Natural killer cell (primary cell): ENCODE results near the gene HCAR1. TPM values are rescaled to one million over a fixed set of nuclear protein-coding genes. Genes with fewer than 3 reads are reported as not detected.
A peak's percentile ranks its signal among the peaks of the same experiment; 100 is the strongest.
"Not testable (repeated sequence)": the region's sequence is repeated elsewhere in the genome, so short reads cannot be mapped to it uniquely, and the experiment has no call there.

Source experiments
- ATAC-seq, 3 donors: fragments of 150-1000 bp in 2 of 3; fragments of 200-7000 bp in 1 of 3; cut with Tn5 transposase; 1 replicate in 1 of 3; 2 replicates in 2 of 3; pipeline ENCODE4 v1.10.0; 2021; ENCODE audit warnings: mild to moderate bottlenecking in 2 of 3, moderate library complexity in 2 of 3
- DNase-seq, 2 donors: peaks; one replicate each; pipeline versions ENCODE4 v3.0.0 to v3.0.0-alpha.2; 2013 to 2021; ENCODE audit warnings: mixed read lengths in 1 of 2
- H3K27ac ChIP-seq: one replicate; pipeline ENCODE4 v1.5.1; 2013; ENCODE audit warnings: mild to moderate bottlenecking, low read length
- H3K27me3 ChIP-seq: one replicate; pipeline ENCODE4 v1.6.1; 2013; ENCODE audit warnings: low read length; ENCODE audit not compliant: control insufficient read depth, insufficient read depth
- H3K36me3 ChIP-seq: one replicate; pipeline ENCODE4 v1.6.1; 2013; ENCODE audit warnings: low read length; ENCODE audit not compliant: control insufficient read depth, insufficient read depth
- H3K4me1 ChIP-seq: one replicate; pipeline ENCODE4 v1.6.1; 2013; ENCODE audit warnings: low read length; ENCODE audit not compliant: control insufficient read depth, insufficient read depth
- H3K4me3 ChIP-seq: one replicate; pipeline ENCODE4 v1.5.1; 2013; ENCODE audit warnings: low read length
- H3K9me3 ChIP-seq: one replicate; pipeline ENCODE4 v1.6.1; 2013; ENCODE audit warnings: low read length; ENCODE audit not compliant: control insufficient read depth, insufficient read depth
- H3K27ac Mint-ChIP-seq, 2 donors: one replicate each; pipeline ENCODE4 v1.8.0; 2022; ENCODE audit warnings: mild to moderate bottlenecking in 2 of 2, mixed read lengths in 2 of 2, moderate library complexity in 1 of 2
- H3K27me3 Mint-ChIP-seq, 2 donors: one replicate each; pipeline ENCODE4 v1.8.0; 2022; ENCODE audit warnings: low read depth in 2 of 2, mixed read lengths in 2 of 2
- H3K36me3 Mint-ChIP-seq: one replicate; pipeline ENCODE4 v1.8.0; 2022; ENCODE audit warnings: mixed read lengths
- H3K4me1 Mint-ChIP-seq, 2 donors: one replicate each; pipeline ENCODE4 v1.8.0; 2022; ENCODE audit warnings: mixed read lengths in 2 of 2
- H3K4me3 Mint-ChIP-seq: one replicate; pipeline ENCODE4 v1.8.0; 2022; ENCODE audit warnings: mild to moderate bottlenecking, moderate library complexity, mixed read lengths
- H3K9me3 Mint-ChIP-seq, 2 donors: one replicate each; pipeline ENCODE4 v1.8.0; 2022; ENCODE audit warnings: mixed read lengths in 2 of 2
- WGBS: methylation state at CpG from one replicate; pipeline ENCODE4 v1.1.7; 2013; ENCODE audit warnings: missing lambda C conversion rate; ENCODE audit not compliant: insufficient coverage; 5-methylcytosine and 5-hydroxymethylcytosine counted together
- intact Hi-C: fragments of 100-400 bp; cut with micrococcal nuclease; formaldehyde crosslinking; loops from one replicate; pipeline ENCODE4 v1.14.2; 2022
- total RNA-seq, 4 donors: library from RNA; stranded (reverse); fragments of 120-200 nt in 1 of 4; gene quantifications; one replicate each; pipeline versions ENCODE4 v1.2.3 to v1.2.4, GENCODE V29; 2013 to 2022
- TF ChIP-seq, protein P1 (sequence below): fragments of 200-600 bp; IDR thresholded peaks from one replicate; pipeline ENCODE4 v1.8.0; 2022; ENCODE audit warnings: antibody characterized with exemption

HCAR1 gene
- total RNA-seq, 3 donors from 2014 or later (not counting 1 experiment from before 2014, with no cell fraction given) = 0.15 TPM; not detected in 2

DNA sequence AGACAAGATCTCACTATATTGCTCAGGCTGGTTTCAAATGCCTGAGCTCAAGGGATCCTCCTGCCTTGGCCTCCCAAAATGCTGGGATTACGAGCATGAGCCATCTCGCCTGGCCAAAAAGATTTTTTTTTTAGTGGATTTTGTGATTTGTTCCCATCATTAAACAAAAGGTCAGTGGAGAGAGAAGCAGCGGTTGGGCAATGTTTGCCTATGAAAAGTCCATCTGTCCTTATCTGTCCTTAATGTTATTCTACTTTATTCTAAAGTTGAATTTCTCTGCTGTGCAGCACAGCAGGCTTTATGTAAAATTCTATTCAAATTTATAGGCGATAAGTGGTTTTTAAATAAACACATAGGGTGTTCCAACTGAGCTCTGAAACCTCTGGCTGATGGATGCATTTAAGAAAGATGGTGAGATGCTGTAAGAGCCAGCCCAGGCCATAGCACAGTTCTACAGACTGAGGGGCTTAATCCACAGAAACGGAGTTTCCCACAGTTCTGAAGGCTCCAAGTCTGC, 46.3 kb downstream of the HCAR1 start:
- ATAC-seq (no peak), DNase-seq (no peak)
- no peak overlapping the region for H3K4me3 ChIP-seq
- no peaks in the 10 kb centered on the region for H3K36me3 ChIP-seq
- Mint-ChIP-seq H3K36me3 (no peaks in the 10 kb centered on the region), H3K27ac (no peak overlapping the region), H3K9me3 (no peaks in the 10 kb centered on the region), H3K27me3 (no peaks in the 10 kb centered on the region), H3K4me3 (no peak overlapping the region), H3K4me1 (no peaks in the 10 kb centered on the region)
- no peaks in the 10 kb centered on the region for H3K9me3 ChIP-seq
- TF ChIP-seq, protein P1, sequence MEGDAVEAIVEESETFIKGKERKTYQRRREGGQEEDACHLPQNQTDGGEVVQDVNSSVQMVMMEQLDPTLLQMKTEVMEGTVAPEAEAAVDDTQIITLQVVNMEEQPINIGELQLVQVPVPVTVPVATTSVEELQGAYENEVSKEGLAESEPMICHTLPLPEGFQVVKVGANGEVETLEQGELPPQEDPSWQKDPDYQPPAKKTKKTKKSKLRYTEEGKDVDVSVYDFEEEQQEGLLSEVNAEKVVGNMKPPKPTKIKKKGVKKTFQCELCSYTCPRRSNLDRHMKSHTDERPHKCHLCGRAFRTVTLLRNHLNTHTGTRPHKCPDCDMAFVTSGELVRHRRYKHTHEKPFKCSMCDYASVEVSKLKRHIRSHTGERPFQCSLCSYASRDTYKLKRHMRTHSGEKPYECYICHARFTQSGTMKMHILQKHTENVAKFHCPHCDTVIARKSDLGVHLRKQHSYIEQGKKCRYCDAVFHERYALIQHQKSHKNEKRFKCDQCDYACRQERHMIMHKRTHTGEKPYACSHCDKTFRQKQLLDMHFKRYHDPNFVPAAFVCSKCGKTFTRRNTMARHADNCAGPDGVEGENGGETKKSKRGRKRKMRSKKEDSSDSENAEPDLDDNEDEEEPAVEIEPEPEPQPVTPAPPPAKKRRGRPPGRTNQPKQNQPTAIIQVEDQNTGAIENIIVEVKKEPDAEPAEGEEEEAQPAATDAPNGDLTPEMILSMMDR = no peak
- WGBS = 98% methylated on average over 5 of the region's 5 CpGs
- intact Hi-C loops = no loop called here
- H3K27me3 ChIP-seq = no peaks in the 10 kb centered on the region
- no peak overlapping the region for H3K27ac ChIP-seq
- peaks cover 3% of the 10 kb centered on the region for H3K4me1 ChIP-seq

DNA sequence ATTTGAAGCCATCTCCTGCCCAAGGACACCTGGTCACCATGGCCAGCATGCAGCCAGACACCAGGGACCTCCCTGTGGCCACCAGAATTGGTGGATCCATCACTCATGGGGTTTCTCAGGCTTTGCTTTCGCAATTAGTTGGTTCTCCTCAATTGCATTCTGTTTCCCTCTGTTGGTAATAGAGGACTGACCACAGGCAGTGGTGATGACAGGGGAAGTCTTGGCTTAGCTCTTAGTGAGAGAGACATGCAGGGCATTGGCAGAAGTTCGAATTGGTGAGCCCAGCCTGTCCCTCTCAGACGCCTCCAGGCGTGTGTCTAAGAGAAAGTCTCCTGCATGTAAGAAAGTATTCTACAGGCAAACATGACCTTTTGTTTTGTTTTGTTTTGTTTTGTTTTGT, 48.8 kb downstream of the HCAR1 start:
- Histone ChIP-seq H3K27me3 (no peaks in the 10 kb centered on the region), H3K9me3 (no peaks in the 10 kb centered on the region), H3K36me3 (no peaks in the 10 kb centered on the region), H3K27ac (no peak overlapping the region), H3K4me1 (peaks cover 3% of the 10 kb centered on the region), H3K4me3 (no peak overlapping the region)
- H3K4me3 Mint-ChIP-seq = no peak overlapping the region
- ATAC-seq (peak in 1 of 3 donors; percentile 74), DNase-seq (no peak)
- WGBS = 78% methylated on average over 4 of the region's 4 CpGs
- intact Hi-C loops = no loop called here
- no peaks in the 10 kb centered on the region for H3K9me3 Mint-ChIP-seq
- TF ChIP-seq, protein P1 = no peak
- H3K27me3 Mint-ChIP-seq = peaks cover 0 to 5% of the 10 kb centered on the region in 2 donors
- H3K4me1 Mint-ChIP-seq = no peaks in the 10 kb centered on the region
- no peak overlapping the region for H3K27ac Mint-ChIP-seq
- no peaks in the 10 kb centered on the region for H3K36me3 Mint-ChIP-seq

DNA sequence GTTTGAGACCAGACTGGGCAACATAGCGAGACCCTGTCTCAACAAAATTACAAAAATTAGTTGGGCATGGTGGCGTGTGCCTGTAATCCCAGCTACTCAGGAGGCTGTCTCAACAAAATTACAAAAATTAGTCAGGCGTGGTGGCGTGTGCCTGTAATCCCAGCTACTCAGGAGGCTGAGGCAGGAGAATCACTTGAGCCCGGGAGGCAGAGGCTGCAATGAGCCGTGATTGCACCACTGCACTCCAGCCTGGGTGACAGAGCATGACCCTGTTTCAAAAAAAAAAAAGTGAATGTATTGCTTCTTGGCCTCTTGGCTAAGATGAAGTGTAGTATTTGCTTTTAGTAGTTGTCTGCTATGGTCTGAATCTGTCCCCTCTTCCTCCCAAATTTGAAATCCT, 49.7 kb downstream of the HCAR1 start:
- H3K4me3 Mint-ChIP-seq, H3K27me3 Mint-ChIP-seq, H3K36me3 ChIP-seq, H3K36me3 Mint-ChIP-seq, H3K4me3 ChIP-seq, H3K27me3 ChIP-seq, intact Hi-C loops, H3K27ac Mint-ChIP-seq, H3K4me1 ChIP-seq, H3K4me1 Mint-ChIP-seq, H3K9me3 ChIP-seq, ATAC-seq, DNase-seq, H3K9me3 Mint-ChIP-seq, H3K27ac ChIP-seq: not testable (repeated sequence)
- 95% methylated on average over 6 of the region's 6 CpGs for WGBS

DNA sequence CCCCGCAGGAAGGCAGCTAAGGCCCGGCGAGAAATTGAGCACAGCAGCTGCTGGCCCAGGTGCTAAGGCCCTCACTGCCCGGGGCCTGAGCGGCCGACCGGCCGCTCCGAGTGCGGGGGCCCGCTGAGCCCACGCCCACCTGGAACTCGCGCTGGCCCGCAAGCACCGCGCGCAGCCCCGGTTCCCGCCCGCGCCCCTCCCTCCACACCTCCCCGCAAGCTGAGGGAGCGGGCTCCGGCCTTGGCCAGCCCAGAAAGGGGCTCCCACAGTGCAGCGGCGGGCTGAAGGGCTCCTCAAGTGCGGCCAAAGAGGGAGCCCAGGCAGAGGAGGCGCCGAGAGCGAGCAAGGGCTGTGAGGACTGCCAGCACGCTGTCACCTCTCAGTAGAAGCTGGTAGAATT, 53.9 kb downstream of the HCAR1 start:
- H3K27me3 ChIP-seq, H3K4me3 ChIP-seq, H3K36me3 Mint-ChIP-seq, H3K9me3 Mint-ChIP-seq, H3K4me1 ChIP-seq, DNase-seq, intact Hi-C loops, H3K4me1 Mint-ChIP-seq, H3K27ac Mint-ChIP-seq, H3K9me3 ChIP-seq, ATAC-seq, H3K4me3 Mint-ChIP-seq, H3K27ac ChIP-seq, H3K36me3 ChIP-seq: not testable (repeated sequence)
- 96% methylated on average over 32 of the region's 32 CpGs for WGBS
- H3K27me3 Mint-ChIP-seq = peaks cover 12 to 16% of the 10 kb centered on the region in 2 donors

Other genes with a start within 250 kb of the HCAR1 start
- gene ZCCHC8, start 229.9 kb downstream of the HCAR1 start, total RNA-seq = 10 to 100 TPM; 57.7 to 71.6 (median 66.6) TPM
- 100 to 1,000 TPM; 252 to 310 (median 266) TPM for gene RSRC2, start 203.9 kb downstream of the HCAR1 start, total RNA-seq
- 10 to 100 TPM; 31.3 to 33.8 (median 33.2) TPM for gene KNTC1, start 203.6 kb downstream of the HCAR1 start, total RNA-seq
- gene HCAR2, start 27.5 kb downstream of the HCAR1 start, total RNA-seq = 1 to 10 TPM; 1.3 to 8.5 (median 1.5) TPM
- 10 to 100 TPM in 1 of 3 donors, 1 to 10 TPM in 2; 1.8 to 14.7 (median 9.9) TPM for gene HCAR3, start 14.0 kb downstream of the HCAR1 start, total RNA-seq
- 10 to 100 TPM; 30.5 to 42.9 (median 42.7) TPM for gene DENR, start 22.0 kb upstream of the HCAR1 start, total RNA-seq
- 1 to 10 TPM in 1 of 3 donors, under 1 TPM in 2; 0.29 to 2.1 (median 0.85) TPM for gene CCDC62, start 43.7 kb upstream of the HCAR1 start, total RNA-seq
- 10 to 100 TPM; 78.6 to 93.1 (median 85.5) TPM for gene HIP1R, start 104.6 kb upstream of the HCAR1 start, total RNA-seq
- gene VPS37B, start 165.3 kb upstream of the HCAR1 start, total RNA-seq = 100 to 1,000 TPM; 142 to 167 (median 165) TPM
- 1 to 10 TPM; 2.4 to 4.0 (median 3.3) TPM for gene ABCB9, start 235.6 kb upstream of the HCAR1 start, total RNA-seq
- gene OGFOD2, start 244.4 kb upstream of the HCAR1 start, total RNA-seq = 10 to 100 TPM; 16.6 to 23.7 (median 20.7) TPM
- 100 to 1,000 TPM in 2 of 3 donors, 10 to 100 TPM in 1; 97.2 to 136 (median 116) TPM for gene ARL6IP4, start 249.8 kb upstream of the HCAR1 start, total RNA-seq